GM23248 (cell line): Measurements from ENCODE around the gene SRP14. TPM values are rescaled to one million over a fixed set of nuclear protein-coding genes. Genes with fewer than 3 reads are reported as not detected.

Source experiments
- DNase-seq: peaks from one replicate; pipeline ENCODE4 v3.0.0-alpha.2; 2015
- H2AFZ ChIP-seq: fragments of 200-600 bp; sonication (generic); 2 replicates; pipeline ENCODE4 v1.6.1; 2016; ENCODE audit warnings: antibody characterized with exemption
- H3F3A ChIP-seq: fragments of 200-600 bp; sonication (generic); 2 replicates; pipeline ENCODE4 v1.6.1; 2016; ENCODE audit warnings: mild to moderate bottlenecking, antibody characterized with exemption, mixed run types; ENCODE audit not compliant: insufficient read depth
- H3K27ac ChIP-seq: fragments of 200-600 bp; sonication (generic); 2 replicates; pipeline ENCODE4 v1.5.1; 2016; ENCODE audit warnings: mild to moderate bottlenecking
- H3K27me3 ChIP-seq: fragments of 200-600 bp; sonication (generic); replicated peaks from 2 replicates; pipeline ENCODE4 v1.6.1; 2016; ENCODE audit warnings: mild to moderate bottlenecking; ENCODE audit not compliant: insufficient read depth
- H3K36me3 ChIP-seq: fragments of 200-600 bp; sonication (generic); 2 replicates; pipeline ENCODE4 v1.6.1; 2016; ENCODE audit warnings: low read depth, mild to moderate bottlenecking
- H3K4me1 ChIP-seq: fragments of 200-600 bp; sonication (generic); 2 replicates; pipeline ENCODE4 v1.6.1; 2016; ENCODE audit warnings: mild to moderate bottlenecking; ENCODE audit not compliant: insufficient read depth
- H3K4me2 ChIP-seq: fragments of 200-600 bp; sonication (generic); one replicate; pipeline ENCODE4 v1.6.1; 2016; ENCODE audit warnings: mild to moderate bottlenecking; ENCODE audit not compliant: unreplicated experiment
- H3K4me3 ChIP-seq: fragments of 200-600 bp; sonication (generic); 2 replicates; pipeline ENCODE4 v1.5.1; 2016; ENCODE audit warnings: mild to moderate bottlenecking
- H3K79me2 ChIP-seq: fragments of 200-600 bp; sonication (generic); 2 replicates; pipeline ENCODE4 v1.6.1; 2016; ENCODE audit warnings: mild to moderate bottlenecking; ENCODE audit not compliant: insufficient read depth
- H3K9ac ChIP-seq: fragments of 200-600 bp; sonication (generic); 2 replicates; pipeline ENCODE4 v1.6.1; 2016; ENCODE audit warnings: mild to moderate bottlenecking
- H3K9me2 ChIP-seq: fragments of 200-600 bp; sonication (generic); 2 replicates; pipeline ENCODE4 v1.6.1; 2016; ENCODE audit warnings: mixed run types, mild to moderate bottlenecking, moderate library complexity; ENCODE audit not compliant: insufficient read depth
- H3K9me3 ChIP-seq: fragments of 200-600 bp; sonication (generic); one replicate; pipeline ENCODE4 v1.6.1; 2017; ENCODE audit warnings: low read depth
- H4K20me1 ChIP-seq: fragments of 200-600 bp; sonication (generic); 2 replicates; pipeline ENCODE4 v1.6.0; 2016; ENCODE audit not compliant: insufficient read depth
- EZH2 ChIP-seq: fragments of 200-600 bp; sonication (generic); IDR thresholded peaks from 2 replicates; pipeline ENCODE4 v1.6.1; 2018; ENCODE audit warnings: antibody characterized with exemption, mild to moderate bottlenecking; ENCODE audit not compliant: insufficient read depth, poor library complexity, severe bottlenecking
- EZH2phosphoT487 ChIP-seq: fragments of 200-600 bp; sonication (generic); IDR thresholded peaks from 2 replicates; pipeline ENCODE4 v1.6.1; 2018; ENCODE audit warnings: antibody characterized with exemption, moderate library complexity, mild to moderate bottlenecking, low read depth; ENCODE audit not compliant: insufficient read depth
- WGBS, 2 experiments: methylation state at CpG; one replicate each; pipeline ENCODE4 v1.1.6; 2015 to 2017; ENCODE audit warnings: low lambda C conversion rate in 2 of 2, low coverage in 1 of 2; ENCODE audit errors: missing lambda C conversion rate in 2 of 2; 5-methylcytosine and 5-hydroxymethylcytosine counted together
- in situ Hi-C: fragments of 300-500 bp; cut with MboI; formaldehyde crosslinking; loops from 2 replicates; pipeline ENCODE4 v1.15.0; 2020
- polyA plus RNA-seq: library from polyadenylated mRNA; unstranded; fragments of >200 nt; fragmentation: Nextera tagmentation; extraction: Ambion mirVana; gene quantifications from 2 replicates; pipeline ENCODE4 v1.2.1, GENCODE V29; 2016
- total RNA-seq: library from RNA; depleted of rRNA; stranded (reverse); fragments of >200 nt; shearing (Covaris generic); gene quantifications from 2 replicates; pipeline ENCODE4 v1.2.3, GENCODE V29; 2014

The SRP14 gene
- total and polyA plus RNA-seq, 2 experiments from 2014 or later, result 282 to 796 TPM

DNA sequence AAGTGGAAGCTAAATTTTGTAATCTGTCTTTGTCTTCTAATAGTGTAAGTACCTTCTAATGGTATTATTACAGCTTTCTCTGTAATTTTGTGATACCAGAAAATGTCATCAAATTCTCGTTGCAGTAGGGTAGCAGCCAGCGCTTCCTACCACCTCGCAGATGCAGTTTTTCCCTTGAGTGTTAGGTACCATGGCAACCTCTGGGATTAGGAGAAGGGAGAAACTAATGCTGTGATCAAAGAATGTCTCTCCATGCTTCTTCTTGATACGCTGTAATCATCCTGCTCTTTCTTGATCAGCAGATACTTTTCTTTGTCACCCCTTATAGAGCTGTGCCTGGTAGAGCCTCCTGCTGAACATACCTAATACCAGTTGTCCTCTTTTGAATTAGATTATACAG lies 27.7 kb downstream of the SRP14 start:
- Histone ChIP-seq H3K27me3 (no peaks in the 10 kb centered on the region), H4K20me1 (no peaks in the 10 kb centered on the region), H3K4me3 (no peak overlapping the region), H3F3A (peaks cover 51% of the 10 kb centered on the region), H2AFZ (no peak overlapping the region), H3K9me2 (no peaks in the 10 kb centered on the region), H3K79me2 (no peaks in the 10 kb centered on the region), H3K4me1 (peaks cover 43% of the 10 kb centered on the region), H3K4me2 (peak overlapping the region; percentile 27), H3K36me3 (peaks cover 46% of the 10 kb centered on the region; the same call in 1 of the 2 replicates), H3K27ac (peak overlapping the region; percentile 50), H3K9ac (0 out of 2 replicates have a peak overlapping the region, but pooled peaks have one; percentile 21), H3K9me3 (no peaks in the 10 kb centered on the region)
- DNase-seq, result no peak
- TF ChIP-seq EZH2 (no peak), EZH2phosphoT487 (no peak)
- 76 to 87% methylated on average over 4 of the region's 4 CpGs for WGBS, 2 experiments
- in situ Hi-C loops, result no loop called here

DNA sequence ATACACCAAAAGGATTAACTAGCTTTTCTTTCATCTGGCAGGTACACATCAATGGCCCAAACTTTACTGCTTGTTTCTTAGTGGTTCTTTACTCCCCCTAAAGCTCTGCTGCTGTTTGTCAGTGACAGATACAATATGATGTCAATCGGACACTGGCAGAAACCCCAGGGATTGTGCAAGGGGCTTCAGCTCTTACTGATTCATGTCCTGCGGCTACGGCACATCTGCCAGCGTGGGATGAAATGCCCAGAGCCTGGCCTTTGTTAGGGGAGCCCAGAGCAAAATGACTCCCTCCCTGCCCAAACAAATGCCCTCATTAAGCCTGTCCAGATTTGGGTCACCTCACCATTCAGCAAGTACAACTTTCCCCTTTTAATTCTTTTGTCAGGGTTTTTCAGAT lies 28.3 kb downstream of the SRP14 start:
- peak overlapping the region; percentile 27 for H3K4me2 ChIP-seq
- DNase-seq, result peak; percentile 97
- no peaks in the 10 kb centered on the region for H3K79me2 ChIP-seq
- H3K9me3 ChIP-seq, result no peaks in the 10 kb centered on the region
- in situ Hi-C loops, result no loop called here
- H3K4me3 ChIP-seq, result no peak overlapping the region
- H4K20me1 ChIP-seq, result no peaks in the 10 kb centered on the region
- H3K27me3 ChIP-seq, result no peaks in the 10 kb centered on the region
- H2AFZ ChIP-seq, result no peak overlapping the region
- H3K9ac ChIP-seq, result 0 out of 2 replicates have a peak overlapping the region, but pooled peaks have one; percentile 21
- H3K36me3 ChIP-seq, result peaks cover 46% of the 10 kb centered on the region; the same call in 1 of the 2 replicates
- peaks cover 55% of the 10 kb centered on the region for H3F3A ChIP-seq
- 1 to 10% methylated on average over 4 of the region's 4 CpGs for WGBS, 2 experiments
- H3K9me2 ChIP-seq, result no peaks in the 10 kb centered on the region
- peaks cover 48% of the 10 kb centered on the region for H3K4me1 ChIP-seq
- TF ChIP-seq EZH2, result no peak
- no peak for TF ChIP-seq EZH2phosphoT487
- peak overlapping the region; percentile 50 for H3K27ac ChIP-seq

DNA sequence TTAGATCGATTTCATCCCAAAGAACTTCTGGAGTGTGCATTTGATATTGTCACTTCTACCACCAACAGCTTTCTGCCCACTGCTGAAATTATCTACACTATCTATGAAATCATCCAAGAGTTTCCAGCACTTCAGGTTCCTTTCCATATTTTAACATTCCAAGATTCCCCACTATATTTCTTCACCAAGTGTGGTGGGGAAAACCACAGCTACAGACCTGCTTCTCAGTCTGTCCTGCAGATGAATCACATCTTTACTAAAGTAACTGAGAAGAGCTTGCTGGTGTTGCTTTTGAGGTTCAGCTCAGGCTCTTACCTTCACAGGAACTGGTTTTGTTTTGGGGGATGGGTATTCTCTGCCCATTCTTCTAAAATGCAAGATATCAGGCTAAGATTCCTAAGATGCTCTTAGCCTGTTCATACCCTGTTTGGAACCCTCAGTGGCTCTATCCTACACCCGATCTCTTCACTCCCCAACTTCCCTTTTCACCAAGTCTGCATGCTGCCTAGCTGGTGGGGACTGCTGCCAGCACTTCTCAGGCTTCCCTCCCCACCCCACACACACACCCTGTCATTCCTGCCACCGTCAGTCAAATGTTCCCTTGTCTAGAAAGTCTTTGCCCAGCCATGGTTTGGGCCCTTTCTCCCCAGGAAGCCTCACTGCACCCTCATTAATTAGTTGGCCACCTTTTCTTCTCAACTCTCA lies 30.8 kb downstream of the SRP14 start:
- Histone ChIP-seq H3K4me3 (no peak overlapping the region), H3K4me1 (peaks cover 51% of the 10 kb centered on the region), H4K20me1 (no peaks in the 10 kb centered on the region), H3K4me2 (no peak overlapping the region), H2AFZ (no peak overlapping the region), H3K27ac (peak overlapping the region; percentile 32), H3K9me3 (no peaks in the 10 kb centered on the region), H3K9ac (no peak overlapping the region), H3K27me3 (no peaks in the 10 kb centered on the region), H3K9me2 (no peaks in the 10 kb centered on the region), H3K36me3 (peaks cover 42% of the 10 kb centered on the region), H3K79me2 (no peaks in the 10 kb centered on the region), H3F3A (peaks cover 51% of the 10 kb centered on the region)
- DNase-seq, result peak; percentile 57
- in situ Hi-C loops, result no loop called here
- no peak for TF ChIP-seq EZH2
- 79 to 81% methylated on average over 3 of the region's 3 CpGs for whole genome bisulfite sequencing, 2 experiments

DNA sequence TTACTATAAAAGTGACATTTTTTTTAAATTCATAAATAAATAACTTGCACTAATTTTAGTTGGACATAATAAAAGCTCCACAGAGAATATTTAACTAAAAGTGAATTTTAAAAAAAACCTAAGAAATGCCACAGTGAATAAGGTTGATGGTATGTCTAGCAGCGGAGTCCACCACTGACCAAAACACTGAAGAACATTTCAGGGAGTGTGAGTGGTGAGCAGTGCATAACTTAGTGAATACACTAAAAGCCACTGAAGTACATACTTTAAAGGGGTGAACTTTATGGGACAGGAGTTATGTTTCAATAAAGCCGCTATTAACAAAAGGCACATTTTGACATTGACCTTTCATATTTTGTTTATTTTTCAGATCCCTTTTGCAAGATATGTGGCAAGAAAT lies 32.3 kb downstream of the SRP14 start:
- Histone ChIP-seq H3K9ac (peak overlapping the region; percentile 41), H3K27ac (peak overlapping the region; percentile 70), H3K27me3 (no peaks in the 10 kb centered on the region), H3K36me3 (peaks cover 40% of the 10 kb centered on the region), H2AFZ (no peak overlapping the region), H3K79me2 (no peaks in the 10 kb centered on the region), H3K9me3 (no peaks in the 10 kb centered on the region), H3F3A (peaks cover 51% of the 10 kb centered on the region), H3K4me2 (peak overlapping the region; percentile 57), H4K20me1 (no peaks in the 10 kb centered on the region), H3K4me1 (peaks cover 50% of the 10 kb centered on the region), H3K4me3 (peak overlapping the region; percentile 13; the same call in 1 of the 2 replicates), H3K9me2 (no peaks in the 10 kb centered on the region)
- peak; percentile 83 for DNase-seq
- 43 to 44% methylated on average over 2 of the region's 2 CpGs for WGBS, 2 experiments
- TF ChIP-seq EZH2phosphoT487, result no peak
- TF ChIP-seq EZH2, result no peak
- in situ Hi-C loops, result no loop called here
